GM19193 (cell line): ENCODE data around the gene PAM.

Experiments
- POLR2A ChIP-seq: IDR thresholded peaks from 4 replicates; pipeline ENCODE4 v1.6.1; 2011; ENCODE audit not compliant: insufficient read depth, insufficient read length; ENCODE audit errors: extremely low read depth

PAM gene

GRCh38 chr5:103021314-103021713 is 266.2 kb downstream of the PAM start:
- no peak for TF ChIP-seq POLR2A

GRCh38 chr5:103027267-103027666 is 272.2 kb downstream of the PAM start:
- no peak for TF ChIP-seq POLR2A

- no peak for TF ChIP-seq POLR2A
Measured at GRCh38 chr5:103031607-103032006, 276.5 kb downstream of the PAM start.

- TF ChIP-seq POLR2A: no peak
Measured at GRCh38 chr5:103033696-103034095, 278.6 kb downstream of the PAM start.

- no peak for TF ChIP-seq POLR2A
Measured at GRCh38 chr5:103034662-103035392, 279.7 kb downstream of the PAM start.

- no peak for TF ChIP-seq POLR2A
Measured at GRCh38 chr5:103035701-103036100, 280.6 kb downstream of the PAM start.

- no peak for TF ChIP-seq POLR2A
Measured at GRCh38 chr5:103036601-103037000, 281.5 kb downstream of the PAM start.

- no peak for TF ChIP-seq POLR2A
Measured at GRCh38 chr5:103037673-103038455, 282.8 kb downstream of the PAM start.

GRCh38 chr5:103041071-103041676 is 286.1 kb downstream of the PAM start:
- TF ChIP-seq POLR2A: no peak

- TF ChIP-seq POLR2A: no peak
Measured at GRCh38 chr5:103057208-103058130, 302.4 kb downstream of the PAM start.

- no peak for TF ChIP-seq POLR2A
Measured at GRCh38 chr5:103059525-103059924, 304.4 kb downstream of the PAM start.

- no peak for TF ChIP-seq POLR2A
Measured at GRCh38 chr5:103060424-103060954, 305.4 kb downstream of the PAM start.

GRCh38 chr5:103066326-103066725 is 311.2 kb downstream of the PAM start:
- TF ChIP-seq POLR2A: no peak

- no peak for TF ChIP-seq POLR2A
Measured at GRCh38 chr5:103075442-103075841, 320.3 kb downstream of the PAM start.
